Naive thymus-derived CD4-positive, alpha-beta T cell (primary cell): Measurements from ENCODE around the gene RBMS1. TPM values are rescaled to one million over a fixed set of nuclear protein-coding genes. Genes with fewer than 3 reads are reported as not detected.

Experiments used
- ATAC-seq: fragments of 150-1000 bp; cut with Tn5 transposase; 2 replicates; pipeline ENCODE4 v1.10.0; 2021; ENCODE audit warnings: mild to moderate bottlenecking, moderate library complexity
- CTCF ChIA-PET: fragments of 350-600 bp; sonication (Branson Sonifier 250); formaldehyde crosslinking; loops from one replicate; lab custom pipeline; 2021; ENCODE audit warnings: antibody characterized with exemption; lab: Charles Lee
- POLR2A ChIA-PET: fragments of 350-600 bp; sonication (Branson Sonifier 250); formaldehyde crosslinking; loops from one replicate; lab custom pipeline; 2021; ENCODE audit warnings: antibody characterized with exemption, inconsistent platforms; lab: Charles Lee
- DNase-seq, 9 donors: peaks; one replicate each; pipeline versions ENCODE4 v3.0.0 to v3.0.0-alpha.2; 2020 to 2022; ENCODE audit warnings: mixed read lengths in 1 of 9
- H3K27ac ChIP-seq: one replicate; pipeline ENCODE4 v1.7.0; 2013; ENCODE audit warnings: mild to moderate bottlenecking, low read depth, low read length, moderate library complexity
- H3K27me3 ChIP-seq, 2 donors: one replicate each; pipeline ENCODE4 v1.7.0; 2013; ENCODE audit warnings: low read length in 2 of 2, mild to moderate bottlenecking in 2 of 2, moderate library complexity in 2 of 2; ENCODE audit not compliant: control insufficient read depth in 2 of 2, insufficient read depth in 2 of 2
- H3K36me3 ChIP-seq, 3 experiments: 1 replicate in 2 of 3; 2 replicates in 1 of 3; pipeline ENCODE4 v1.7.0; 2013; ENCODE audit warnings: low read length in 3 of 3, mild to moderate bottlenecking in 3 of 3, moderate library complexity in 1 of 3; ENCODE audit not compliant: insufficient read depth in 3 of 3, control insufficient read depth in 2 of 3
- H3K4me1 ChIP-seq, 2 donors: one replicate each; pipeline ENCODE4 v1.7.0; 2013; ENCODE audit warnings: low read length in 2 of 2, mild to moderate bottlenecking in 2 of 2, moderate library complexity in 1 of 2; ENCODE audit not compliant: control insufficient read depth in 2 of 2, insufficient read depth in 2 of 2
- H3K4me3 ChIP-seq: 2 replicates; pipeline ENCODE4 v1.7.0; 2013; ENCODE audit warnings: mild to moderate bottlenecking, low read length
- H3K9me3 ChIP-seq, 3 experiments: 1 replicate in 2 of 3; 2 replicates in 1 of 3; pipeline ENCODE4 v1.7.0; 2013; ENCODE audit warnings: low read length in 3 of 3; ENCODE audit not compliant: control insufficient read depth in 2 of 3
- H3K27ac Mint-ChIP-seq, 9 donors: one replicate each; pipeline ENCODE4 v1.8.0; 2020 to 2022; ENCODE audit warnings: mixed read lengths in 9 of 9, mild to moderate bottlenecking in 8 of 9, moderate library complexity in 5 of 9, inconsistent platforms in 2 of 9
- H3K27me3 Mint-ChIP-seq, 5 donors: one replicate each; pipeline ENCODE4 v1.8.0; 2021 to 2022; ENCODE audit warnings: mixed read lengths in 5 of 5, mild to moderate bottlenecking in 1 of 5
- H3K36me3 Mint-ChIP-seq, 5 donors: one replicate each; pipeline ENCODE4 v1.8.0; 2020 to 2022; ENCODE audit warnings: mixed read lengths in 5 of 5, mild to moderate bottlenecking in 3 of 5, inconsistent platforms in 1 of 5
- H3K4me1 Mint-ChIP-seq, 7 donors: one replicate each; pipeline ENCODE4 v1.8.0; 2020 to 2022; ENCODE audit warnings: mixed read lengths in 7 of 7, mild to moderate bottlenecking in 3 of 7, inconsistent platforms in 1 of 7
- H3K4me3 Mint-ChIP-seq, 10 donors: one replicate each; pipeline ENCODE4 v1.8.0; 2020 to 2022; ENCODE audit warnings: mild to moderate bottlenecking in 10 of 10, mixed read lengths in 10 of 10, moderate library complexity in 6 of 10, inconsistent platforms in 2 of 10
- H3K9me3 Mint-ChIP-seq, 11 donors: one replicate each; pipeline ENCODE4 v1.8.0; 2020 to 2022; ENCODE audit warnings: mixed read lengths in 11 of 11, mild to moderate bottlenecking in 4 of 11, inconsistent platforms in 1 of 11, moderate library complexity in 1 of 11
- intact Hi-C, 2 donors: fragments of 100-400 bp; cut with micrococcal nuclease; formaldehyde crosslinking; loops; one replicate each; pipeline ENCODE4 v1.15.1; 2023
- polyA plus RNA-seq, 2 donors: library from polyadenylated mRNA; unstranded; fragments of 300-500 nt; fragmentation: Illumina TruSeq; gene quantifications; one replicate each; pipeline ENCODE4 v1.2.3, GENCODE V29; 2021
- total RNA-seq, 6 experiments: library from RNA in 5 of 6; stranded (reverse) in 5 of 6; gene quantifications; 1 replicate in 5 of 6; 2 replicates in 1 of 6; pipeline ENCODE4 v1.2.3 and lab custom pipeline; 2021 to 2026

Gene RBMS1
- total and polyA plus RNA-seq, 7 experiments from 2014 or later, result 74.4 to 137 (median 119) TPM

- Mint-ChIP-seq H3K27me3 (no peaks in the 10 kb centered on the region), H3K4me3 (peak overlapping the region in 8 of 10 donors; percentile 1 to 77 (median 25)), H3K36me3 (peaks cover 0 to 21% (median 14%) of the 10 kb centered on the region in 5 donors), H3K4me1 (peaks cover 41 to 100% (median 95%) of the 10 kb centered on the region in 7 donors), H3K9me3 (peaks cover 0 to 3% (median 0%) of the 10 kb centered on the region in 11 donors), H3K27ac (peak overlapping the region in 5 of 9 donors; percentile 17 to 73 (median 54))
- ChIA-PET CTCF (no interaction called here), POLR2A (interaction anchor here (0.6 kb wide), 1 partner anchor 125 kb away, joined by 3 read pairs; no protein-coding TSS in a partner anchor)
- peaks cover 0 to 34% of the 10 kb centered on the region in 2 donors for H3K4me1 ChIP-seq
- H3K9me3 ChIP-seq, result no peaks in the 10 kb centered on the region
- DNase-seq (no peak), ATAC-seq (no peak)
- no peak overlapping the region for H3K4me3 ChIP-seq
- no peaks in the 10 kb centered on the region for H3K36me3 ChIP-seq
- H3K27me3 ChIP-seq, result no peaks in the 10 kb centered on the region
- no peak overlapping the region for H3K27ac ChIP-seq
- intact Hi-C loops, result no loop called here
Observed at GRCh38 chr2:160464017-160464416, 29.6 kb downstream of the RBMS1 start.

- H3K27ac ChIP-seq, result no peak overlapping the region
- peak overlapping the region in 4 of 9 donors; percentile 4 to 53 (median 34) for H3K27ac Mint-ChIP-seq
- intact Hi-C loops, result no loop called here
- H3K36me3 ChIP-seq, result no peaks in the 10 kb centered on the region
- peaks cover 42 to 100% (median 92%) of the 10 kb centered on the region in 7 donors for H3K4me1 Mint-ChIP-seq
- peaks cover 0 to 36% of the 10 kb centered on the region in 2 donors for H3K4me1 ChIP-seq
- DNase-seq, result no peak
- ATAC-seq, result no peak
- ChIA-PET POLR2A (no interaction called here), CTCF (interaction anchor here (0.7 kb wide), 1 partner anchor 52 kb away, joined by 4 read pairs; no protein-coding TSS in a partner anchor)
- H3K27me3 Mint-ChIP-seq, result no peaks in the 10 kb centered on the region
- peak overlapping the region in 6 of 10 donors; percentile 1 to 77 (median 34) for H3K4me3 Mint-ChIP-seq
- H3K4me3 ChIP-seq, result no peak overlapping the region
- no peaks in the 10 kb centered on the region for H3K27me3 ChIP-seq
- H3K36me3 Mint-ChIP-seq, result peaks cover 0 to 23% (median 14%) of the 10 kb centered on the region in 5 donors
- H3K9me3 Mint-ChIP-seq, result peaks cover 0 to 3% (median 0%) of the 10 kb centered on the region in 11 donors
- no peaks in the 10 kb centered on the region for H3K9me3 ChIP-seq
Observed at GRCh38 chr2:160463245-160463644, 30.4 kb downstream of the RBMS1 start.

- no peaks in the 10 kb centered on the region for H3K27me3 Mint-ChIP-seq
- H3K9me3 Mint-ChIP-seq, result peaks cover 0 to 5% (median 0%) of the 10 kb centered on the region in 11 donors
- ChIA-PET POLR2A (interaction anchor here (1.0 kb wide), 1 partner anchor 48 kb away, joined by 3 read pairs; no protein-coding TSS in a partner anchor), CTCF (no interaction called here)
- intact Hi-C loops, result loop anchor here in 1 of 2 donors (1.0 kb wide), 1 partner anchor 8 kb away; no protein-coding TSS in a partner anchor
- no peak for DNase-seq
- H3K27ac ChIP-seq, result no peak overlapping the region
- peak overlapping the region in 3 of 10 donors; percentile 0 to 77 (median 13) for H3K4me3 Mint-ChIP-seq
- H3K9me3 ChIP-seq, result no peaks in the 10 kb centered on the region
- no peaks in the 10 kb centered on the region for H3K27me3 ChIP-seq
- H3K4me3 ChIP-seq, result no peak overlapping the region
- ATAC-seq, result peak; percentile 76
- peaks cover 6 to 28% of the 10 kb centered on the region in 2 donors for H3K4me1 ChIP-seq
- H3K36me3 Mint-ChIP-seq, result peaks cover 0 to 23% (median 18%) of the 10 kb centered on the region in 5 donors
- H3K36me3 ChIP-seq, result no peaks in the 10 kb centered on the region
- peaks cover 35 to 93% (median 84%) of the 10 kb centered on the region in 7 donors for H3K4me1 Mint-ChIP-seq
- peak overlapping the region in 5 of 9 donors; percentile 10 to 58 (median 40) for H3K27ac Mint-ChIP-seq
Observed at GRCh38 chr2:160460333-160460731, 33.3 kb downstream of the RBMS1 start.

GRCh38 chr2:160459538-160460332, 33.9 kb downstream of the RBMS1 start:
- Mint-ChIP-seq H3K4me3 (peak overlapping the region in 5 of 10 donors; percentile 4 to 77 (median 49)), H3K27me3 (no peaks in the 10 kb centered on the region), H3K9me3 (peaks cover 0 to 5% (median 0%) of the 10 kb centered on the region in 11 donors), H3K36me3 (peaks cover 0 to 25% (median 20%) of the 10 kb centered on the region in 5 donors), H3K4me1 (peaks cover 37 to 87% (median 78%) of the 10 kb centered on the region in 7 donors), H3K27ac (peak overlapping the region in 7 of 9 donors; percentile 4 to 58 (median 34))
- POLR2A ChIA-PET, result interaction anchor here (1.0 kb wide), 1 partner anchor 48 kb away, joined by 3 read pairs; no protein-coding TSS in a partner anchor
- Histone ChIP-seq H3K36me3 (no peaks in the 10 kb centered on the region), H3K9me3 (no peaks in the 10 kb centered on the region), H3K4me3 (no peak overlapping the region), H3K4me1 (peaks cover 6 to 26% of the 10 kb centered on the region in 2 donors), H3K27ac (no peak overlapping the region), H3K27me3 (no peaks in the 10 kb centered on the region)
- no peak for ATAC-seq
- CTCF ChIA-PET, result no interaction called here
- intact Hi-C loops, result loop anchor here in 1 of 2 donors (1.0 to 2.0 kb wide), 2 partner anchors 7 to 13 kb away; no protein-coding TSS in a partner anchor
- no peak for DNase-seq

- Mint-ChIP-seq H3K9me3 (peaks cover 0 to 5% (median 0%) of the 10 kb centered on the region in 11 donors), H3K27ac (peak overlapping the region in 3 of 9 donors; percentile 4 to 40 (median 22)), H3K4me3 (peak overlapping the region in 2 of 10 donors; percentile 18 to 77), H3K27me3 (no peaks in the 10 kb centered on the region), H3K36me3 (peaks cover 0 to 25% (median 20%) of the 10 kb centered on the region in 5 donors), H3K4me1 (peaks cover 33 to 79% (median 70%) of the 10 kb centered on the region in 7 donors)
- no peak for DNase-seq
- CTCF ChIA-PET, result no interaction called here
- H3K4me3 ChIP-seq, result no peak overlapping the region
- no peaks in the 10 kb centered on the region for H3K27me3 ChIP-seq
- no peak for ATAC-seq
- peaks cover 6 to 31% of the 10 kb centered on the region in 2 donors for H3K4me1 ChIP-seq
- H3K27ac ChIP-seq, result no peak overlapping the region
- H3K9me3 ChIP-seq, result no peaks in the 10 kb centered on the region
- intact Hi-C loops, result loop anchor here in 1 of 2 donors (2.0 kb wide), 1 partner anchor 14 kb away; no protein-coding TSS in a partner anchor
- POLR2A ChIA-PET, result no interaction called here
- no peaks in the 10 kb centered on the region for H3K36me3 ChIP-seq
Observed at GRCh38 chr2:160458718-160459453, 34.7 kb downstream of the RBMS1 start.

GRCh38 chr2:160457588-160457987, 36.0 kb downstream of the RBMS1 start:
- POLR2A ChIA-PET, result interaction anchor here (0.7 to 0.8 kb wide), 2 partner anchors 28 to 168 kb away, joined by 3 read pairs; no protein-coding TSS in a partner anchor

More at GRCh38 chr2:160457588-160457987, 36.0 kb downstream of the RBMS1 start:
- no peaks in the 10 kb centered on the region for H3K27me3 ChIP-seq
- H3K27ac Mint-ChIP-seq, result peak overlapping the region in 2 of 9 donors; percentile 42 to 46
- ATAC-seq (no peak), DNase-seq (no peak)
- H3K4me3 Mint-ChIP-seq, result peak overlapping the region in 3 of 10 donors; percentile 22 to 43 (median 25)
- H3K27me3 Mint-ChIP-seq, result no peaks in the 10 kb centered on the region
- peaks cover 0 to 5% (median 0%) of the 10 kb centered on the region in 11 donors for H3K9me3 Mint-ChIP-seq
- no peaks in the 10 kb centered on the region for H3K9me3 ChIP-seq
- CTCF ChIA-PET, result interaction anchor here (0.9 kb wide), 1 partner anchor 29 kb away, joined by 4 read pairs; no protein-coding TSS in a partner anchor
- peaks cover 0 to 25% (median 20%) of the 10 kb centered on the region in 5 donors for H3K36me3 Mint-ChIP-seq
- intact Hi-C loops, result no loop called here
- H3K4me3 ChIP-seq, result no peak overlapping the region
- H3K4me1 Mint-ChIP-seq, result peaks cover 31 to 66% (median 59%) of the 10 kb centered on the region in 7 donors
- H3K27ac ChIP-seq, result no peak overlapping the region
- peaks cover 6 to 36% of the 10 kb centered on the region in 2 donors for H3K4me1 ChIP-seq
- no peaks in the 10 kb centered on the region for H3K36me3 ChIP-seq
